Activated CD4-positive, alpha-beta T cell treated with anti-CD3 and anti-CD28 coated beads, Interleukin-2, amount 50 U/mL, for 48 hours (primary cell): ENCODE results near the gene ECI1.

Source experiments
- DNase-seq, 2 experiments: peaks; one replicate each; pipeline ENCODE4 v3.0.0-alpha.2; 2020

ECI1 gene

DNA sequence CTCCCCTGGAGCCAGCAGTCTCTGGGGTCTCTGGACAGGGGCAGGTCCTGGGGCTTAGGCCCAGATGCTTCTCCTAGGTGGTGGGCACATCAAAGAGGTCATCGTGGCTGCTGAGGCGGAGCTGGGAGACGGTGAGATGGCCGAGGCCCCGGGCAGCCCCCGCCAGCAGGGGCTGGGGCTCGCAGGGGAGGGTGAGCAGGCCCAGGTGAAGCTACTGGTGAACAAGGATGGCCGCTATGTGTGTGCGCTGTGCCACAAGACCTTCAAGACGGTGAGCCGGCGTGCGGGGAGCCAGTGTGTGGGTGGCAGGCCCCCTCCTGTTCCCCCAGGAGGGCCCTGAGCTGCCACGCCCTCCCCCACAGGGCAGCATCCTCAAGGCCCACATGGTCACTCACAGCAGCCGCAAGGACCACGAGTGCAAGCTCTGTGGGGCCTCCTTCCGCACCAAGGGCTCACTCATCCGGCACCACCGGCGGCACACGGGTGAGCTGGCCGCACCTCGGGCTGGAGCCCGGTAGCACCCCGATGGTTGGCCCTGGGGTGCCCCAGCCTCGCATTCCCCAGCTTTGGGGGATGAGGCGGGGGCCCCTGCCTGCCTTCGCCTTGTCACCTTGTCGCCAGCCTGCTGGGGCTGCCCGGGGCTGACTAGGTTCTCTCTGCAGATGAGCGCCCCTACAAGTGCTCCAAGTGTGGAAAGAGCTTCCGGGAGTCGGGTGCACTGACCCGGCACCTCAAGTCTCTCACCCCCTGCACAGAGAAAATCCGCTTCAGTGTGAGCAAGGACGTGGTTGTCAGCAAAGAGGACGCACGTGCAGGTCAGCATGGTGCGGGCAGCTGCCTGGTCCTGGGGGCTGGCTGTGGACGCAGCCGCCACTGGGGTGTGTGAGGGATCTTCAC lies 19.0 kb downstream of the ECI1 start:
- DNase-seq = no peak

DNA sequence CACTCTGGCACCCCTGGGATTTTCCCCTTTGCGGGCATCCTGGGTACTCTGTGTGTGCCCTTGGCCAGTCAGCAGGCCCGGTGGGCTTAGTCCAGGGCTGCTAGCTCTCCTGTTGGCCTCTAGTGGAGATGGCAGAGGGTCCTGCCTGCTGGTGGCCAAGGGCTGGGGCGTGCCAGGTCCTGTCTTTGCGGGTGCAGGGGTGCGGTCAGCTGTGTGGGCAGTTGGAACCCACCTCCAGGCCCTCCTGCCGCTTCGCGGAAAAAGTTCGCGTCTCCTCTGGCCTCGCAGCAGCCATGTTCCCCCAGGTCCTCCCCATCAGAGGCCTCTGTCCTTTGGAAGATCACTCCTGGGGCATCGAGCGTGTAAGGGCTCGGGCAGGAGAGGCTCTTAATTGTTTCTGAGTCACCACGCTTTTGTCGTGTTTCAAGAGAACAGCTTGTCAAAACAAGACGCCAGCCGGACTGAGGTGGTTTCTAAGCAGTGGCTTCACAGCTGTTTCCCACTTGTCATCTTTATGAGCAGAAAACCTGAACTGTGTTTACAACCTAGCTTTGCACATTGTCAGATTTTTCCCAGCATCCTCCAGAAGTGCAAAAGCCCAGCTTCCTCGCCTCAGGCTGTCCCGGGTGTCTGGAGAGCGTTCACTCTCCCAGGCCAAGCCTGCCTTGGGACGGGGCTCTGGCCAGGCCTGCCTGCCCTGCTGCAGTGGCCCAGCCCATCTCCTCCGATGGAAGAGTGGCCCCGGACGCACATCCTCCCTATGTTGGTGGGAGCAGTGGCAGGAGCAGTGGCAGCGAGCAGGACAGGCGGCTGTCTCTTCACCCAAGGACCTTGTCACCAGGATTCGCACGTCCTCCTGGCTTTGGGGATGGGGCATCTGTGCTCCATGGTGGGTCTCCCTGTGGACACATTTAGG lies 20.1 kb downstream of the ECI1 start:
- DNase-seq = no peak

DNA sequence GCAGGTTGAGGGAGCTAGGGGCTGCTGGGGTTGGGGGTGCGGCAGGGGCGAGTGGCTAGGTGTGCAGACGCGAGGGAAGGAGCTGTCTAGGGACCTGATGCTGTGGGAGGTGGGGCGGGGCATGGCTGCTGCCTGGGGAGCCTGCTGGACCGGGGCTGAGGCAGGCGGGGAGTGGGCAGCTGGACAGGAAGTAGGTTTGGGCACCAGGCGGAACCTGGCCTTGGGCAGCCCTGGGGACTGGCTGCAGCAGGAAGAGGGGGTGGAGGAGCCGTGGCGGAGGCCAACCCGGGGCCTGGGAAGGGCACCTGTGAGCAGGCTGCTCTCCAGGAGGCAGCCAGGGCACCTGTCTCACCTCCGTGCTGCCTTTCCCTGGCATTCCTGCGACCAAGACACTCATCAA lies 21.0 kb downstream of the ECI1 start:
- DNase-seq = no peak

DNA sequence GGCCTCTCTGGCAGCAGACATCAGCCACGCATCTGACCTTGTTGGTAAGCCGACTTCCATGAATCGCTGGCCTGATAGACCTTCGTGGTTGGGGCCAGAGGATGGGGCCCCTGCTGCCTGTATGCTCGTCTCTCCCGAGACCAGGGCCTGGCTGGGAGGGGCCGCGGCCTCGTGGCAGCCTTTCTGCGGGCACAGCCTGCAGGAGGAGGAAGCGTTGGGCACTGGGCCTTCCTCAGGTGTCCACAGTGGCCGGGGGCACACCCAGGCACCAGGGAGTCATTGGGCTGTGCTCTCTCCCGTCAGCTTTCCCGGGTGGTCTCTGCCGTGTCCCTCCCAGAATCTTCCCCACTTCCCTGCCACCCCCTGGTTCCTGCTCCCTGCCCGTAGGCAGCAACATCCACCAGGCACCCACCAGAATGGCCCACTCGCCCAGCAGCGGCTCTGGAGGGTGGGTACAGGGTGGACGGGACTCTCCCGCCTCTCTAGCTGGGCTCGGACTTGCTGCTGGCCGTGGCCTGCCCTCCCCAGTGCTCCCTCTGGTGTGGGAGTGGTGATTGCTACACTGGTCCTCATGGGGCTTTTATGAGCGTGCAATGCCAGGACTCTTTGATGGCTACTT lies 21.6 kb downstream of the ECI1 start:
- no peak for DNase-seq

DNA sequence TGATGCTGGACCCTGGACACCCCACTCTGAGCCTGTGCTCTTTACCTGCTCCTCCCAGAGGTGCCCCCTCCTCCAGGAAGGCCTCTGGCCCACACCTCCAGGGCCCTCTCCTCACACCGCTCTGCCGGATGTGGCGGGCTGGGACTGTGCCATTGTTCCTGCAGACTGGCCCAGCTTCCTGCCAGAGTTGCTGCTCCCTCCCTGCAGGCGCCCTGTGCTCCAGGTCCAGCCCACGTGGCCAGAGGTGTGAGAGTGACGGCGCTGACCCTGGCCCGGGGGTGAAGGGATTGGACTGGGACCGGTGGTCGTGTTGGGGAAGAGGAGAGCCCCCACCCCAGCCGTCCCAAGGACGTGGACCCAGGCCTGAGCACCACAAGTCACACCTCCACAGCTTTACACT lies 22.3 kb downstream of the ECI1 start:
- DNase-seq = no peak

DNA sequence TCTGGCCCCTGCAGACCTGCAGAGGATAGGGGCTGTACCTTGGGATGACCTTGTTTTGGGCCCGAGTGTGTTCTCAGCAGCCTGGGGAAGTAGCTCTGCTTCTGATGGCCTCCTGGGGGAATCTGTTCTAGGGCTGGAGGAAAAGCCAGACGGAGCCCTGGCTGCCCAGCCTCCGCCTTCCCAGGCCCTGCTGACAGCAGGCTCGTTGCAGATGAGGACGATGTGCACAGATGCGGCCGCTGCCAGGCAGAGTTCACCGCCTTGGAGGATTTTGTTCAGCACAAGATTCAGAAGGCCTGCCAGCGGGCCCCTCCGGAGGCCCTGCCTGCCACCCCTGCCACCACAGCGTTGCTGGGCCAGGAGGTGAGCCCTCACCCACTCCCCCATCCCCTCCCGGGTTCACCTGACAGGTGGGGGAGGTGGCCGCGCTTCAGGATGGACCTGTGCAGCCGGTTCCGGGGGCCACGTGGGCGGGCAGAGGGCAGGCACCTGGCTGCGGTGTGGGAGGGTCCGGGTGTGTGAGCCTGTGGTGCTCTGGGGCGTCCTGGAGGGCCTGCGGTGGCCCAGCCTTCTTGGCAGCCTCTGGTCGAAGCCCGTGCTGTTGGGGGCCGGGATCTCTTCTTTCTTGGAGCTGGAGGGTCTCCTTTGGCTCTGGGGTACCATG lies 23.1 kb downstream of the ECI1 start:
- DNase-seq = no peak

DNA sequence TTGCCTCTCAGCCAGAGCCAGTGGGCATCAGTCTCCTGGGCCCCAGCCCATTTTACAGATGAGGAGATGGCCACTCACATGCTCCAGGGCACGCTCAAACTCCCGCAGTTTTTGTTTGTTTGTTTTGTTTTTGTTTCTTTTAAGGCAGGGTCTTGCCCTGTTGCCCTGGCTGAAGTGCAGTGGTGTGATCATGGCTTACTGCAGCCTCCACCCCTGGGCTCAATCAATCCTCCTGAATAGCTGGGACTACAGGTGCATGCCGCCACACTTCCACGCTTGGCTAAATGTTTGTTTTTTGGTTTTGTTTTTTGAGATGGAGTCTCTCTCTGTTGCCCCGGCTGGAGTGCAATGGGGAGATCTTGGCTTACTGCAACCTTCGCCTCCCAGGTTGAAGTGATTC lies 24.5 kb downstream of the ECI1 start:
- DNase-seq = no peak

DNA sequence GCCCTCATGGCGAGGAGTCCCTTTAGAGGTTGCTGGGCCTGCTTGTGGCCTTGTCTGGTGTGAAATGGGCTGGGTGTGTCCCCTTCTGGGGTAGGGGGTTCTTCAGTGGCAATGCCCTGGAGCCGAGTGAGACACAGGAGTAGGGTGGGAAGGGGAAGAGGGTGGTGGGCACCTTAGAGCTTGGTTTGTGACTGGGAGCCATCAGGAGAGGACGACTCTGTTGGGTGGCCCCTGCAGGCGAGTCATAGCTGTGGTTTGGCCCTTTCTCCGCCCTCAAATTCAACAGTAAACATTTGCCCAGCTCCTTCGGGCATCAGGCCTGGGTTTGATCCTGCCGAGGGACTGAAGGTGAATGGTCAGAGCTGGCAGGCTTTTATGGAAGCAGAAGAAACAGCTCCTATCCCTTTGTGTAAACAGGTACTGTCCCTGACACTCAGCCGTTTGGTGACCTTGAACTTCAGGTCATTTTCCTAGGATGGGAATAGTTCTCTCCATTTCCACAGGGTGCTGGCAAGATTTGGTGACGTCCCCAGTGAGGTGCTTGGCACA lies 25.1 kb downstream of the ECI1 start:
- no peak for DNase-seq

DNA sequence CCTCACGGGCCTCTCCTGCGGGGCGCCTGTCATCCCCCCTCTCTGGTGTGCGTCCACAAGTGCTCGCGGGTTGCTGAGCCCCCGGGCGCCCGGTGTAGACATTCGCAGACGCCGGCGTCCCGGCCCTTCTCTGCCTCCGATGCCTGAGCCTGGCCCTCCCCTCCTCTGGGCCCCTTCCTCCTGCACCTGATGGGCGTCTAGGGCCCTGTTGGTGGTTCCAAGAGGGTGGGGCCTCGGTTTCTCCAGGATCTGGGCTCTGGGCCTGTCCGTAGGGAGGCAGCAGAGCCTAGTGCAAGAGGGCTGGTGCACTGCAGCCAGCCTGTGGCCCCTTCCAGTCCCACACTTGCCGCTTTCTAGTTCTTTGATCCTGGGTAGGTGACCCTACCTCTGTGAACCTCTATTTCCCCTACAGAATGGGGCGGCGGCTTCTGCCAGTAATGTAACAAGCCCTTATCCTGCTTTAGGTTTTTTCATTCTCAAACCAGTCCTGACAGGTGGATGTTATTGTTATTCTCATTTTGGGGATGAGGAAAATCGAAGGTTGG lies 27.4 kb downstream of the ECI1 start:
- peak in 1 of 2 experiments; percentile 47 for DNase-seq

DNA sequence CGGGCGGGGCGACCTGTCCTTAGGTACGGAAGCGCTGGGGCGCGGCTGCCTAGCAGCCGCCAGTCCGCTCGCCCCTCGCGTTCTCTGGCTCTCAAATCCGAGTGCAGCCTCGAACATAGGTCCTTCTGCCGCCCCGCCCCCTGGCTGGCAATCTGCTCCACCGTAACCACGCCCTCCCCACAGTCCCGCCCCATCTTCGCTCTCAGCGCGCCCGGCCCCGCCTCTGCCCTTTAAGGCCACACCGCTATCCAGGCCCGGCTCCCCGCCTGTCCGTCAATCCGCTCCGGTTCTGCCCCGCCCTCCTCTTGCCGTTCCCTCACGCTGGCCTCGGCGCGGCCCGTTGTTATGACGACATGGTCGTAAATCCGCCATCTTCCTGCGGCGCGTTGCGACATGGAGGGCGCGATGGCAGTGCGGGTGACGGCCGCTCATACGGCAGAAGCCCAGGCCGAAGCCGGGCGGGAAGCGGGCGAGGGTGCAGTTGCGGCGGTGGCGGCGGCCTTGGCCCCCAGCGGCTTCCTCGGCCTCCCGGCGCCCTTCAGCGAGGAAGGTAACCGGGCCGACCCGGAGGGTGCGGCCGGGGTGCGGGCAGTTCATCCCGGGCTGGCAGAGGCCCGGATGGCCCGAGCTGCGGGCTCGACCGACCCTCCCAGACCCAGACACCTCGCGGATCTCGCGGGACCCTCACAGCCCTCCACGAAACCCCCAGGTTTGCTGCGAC lies 28.0 kb downstream of the ECI1 start, which contains the start of gene E4F1:
Gene E4F1 (plus strand): TSS at position 371 of the 721 bp plus-strand sequence. CDS start 23 bp downstream, at position 394.
- peak; percentile 100 for DNase-seq

DNA sequence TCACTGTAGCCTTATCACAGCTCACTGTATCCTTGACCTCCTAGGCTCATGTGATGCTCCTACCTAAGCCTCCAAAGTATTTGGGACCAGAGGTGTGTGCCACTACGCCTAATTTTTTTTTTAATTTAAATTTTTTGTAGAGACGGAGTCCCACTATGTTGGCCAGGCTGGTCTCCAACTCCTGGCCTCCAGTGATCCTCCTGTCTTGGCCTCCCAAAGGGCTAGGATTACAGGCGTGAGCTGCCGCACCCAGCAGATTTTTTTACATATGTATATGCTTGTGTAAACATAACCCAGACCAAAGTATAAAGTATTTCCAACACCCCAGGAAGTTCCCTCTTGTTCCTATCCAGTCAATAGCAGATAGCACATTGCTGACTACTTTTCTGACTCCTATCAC lies 35.1 kb downstream of the ECI1 start:
- DNase-seq = no peak

DNA sequence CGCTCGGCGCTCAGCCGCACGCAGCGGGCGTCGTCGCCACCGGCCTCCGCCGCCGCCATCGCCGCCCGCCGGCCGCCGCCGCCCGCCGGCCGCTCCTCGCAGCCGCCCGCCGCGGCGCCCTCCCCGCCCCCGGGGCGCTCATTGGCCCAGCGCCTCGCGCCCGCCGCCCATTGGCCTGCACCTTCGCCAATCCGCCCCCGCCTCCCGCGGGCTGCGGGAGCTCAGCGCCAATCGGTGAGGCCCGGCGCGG lies 36.7 kb downstream of the ECI1 start, which contains the start of gene PGP:
Gene PGP (minus strand): TSS at position 122 of the 250 bp plus-strand sequence. CDS start 63 bp downstream, at position 59.
- DNase-seq = no peak

DNA sequence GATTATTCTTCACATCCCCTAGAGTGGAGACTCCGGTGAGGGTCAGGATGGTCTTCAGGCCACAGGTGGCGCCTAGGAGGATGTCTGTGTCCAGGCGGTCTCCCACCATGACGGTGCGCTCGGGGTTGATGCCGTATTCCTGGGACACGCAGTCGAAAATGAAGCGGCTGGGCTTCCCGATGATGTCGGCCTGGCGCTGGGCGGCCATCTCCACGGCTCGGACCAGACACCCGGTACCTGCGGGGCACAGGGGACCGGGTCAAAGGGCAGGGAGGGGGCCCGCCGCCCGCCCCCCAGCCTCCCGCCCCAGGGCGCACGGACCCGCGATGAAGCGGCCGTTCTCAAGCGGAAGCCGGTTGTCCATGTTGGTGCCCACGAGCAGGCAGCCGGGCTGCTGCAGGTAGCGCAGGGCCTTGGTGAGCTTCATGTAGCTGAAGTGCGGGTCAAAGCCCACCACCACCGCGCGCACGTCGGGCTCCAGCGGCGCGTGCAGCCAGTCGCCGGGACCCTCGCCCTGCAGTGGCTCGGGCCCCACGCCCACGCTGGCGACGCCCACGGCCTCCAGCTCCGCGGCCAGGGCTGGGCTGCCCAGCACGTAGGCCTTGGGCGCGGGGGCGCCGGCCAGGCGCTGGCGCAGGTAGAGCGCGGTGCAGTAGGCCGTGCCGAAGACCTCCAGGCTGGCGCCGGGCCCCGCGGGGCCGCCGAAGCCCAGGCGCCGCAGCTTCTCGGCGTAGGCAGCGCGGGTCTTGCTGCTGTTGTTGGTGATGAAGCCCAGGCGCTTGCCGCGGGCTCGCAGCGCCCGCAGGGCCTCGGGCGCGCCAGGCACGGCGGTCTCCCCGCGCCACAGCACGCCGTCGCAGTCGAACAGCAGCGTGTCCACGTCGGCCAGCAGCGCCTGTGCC lies 37.3 kb downstream of the ECI1 start:
- DNase-seq = no peak

DNA sequence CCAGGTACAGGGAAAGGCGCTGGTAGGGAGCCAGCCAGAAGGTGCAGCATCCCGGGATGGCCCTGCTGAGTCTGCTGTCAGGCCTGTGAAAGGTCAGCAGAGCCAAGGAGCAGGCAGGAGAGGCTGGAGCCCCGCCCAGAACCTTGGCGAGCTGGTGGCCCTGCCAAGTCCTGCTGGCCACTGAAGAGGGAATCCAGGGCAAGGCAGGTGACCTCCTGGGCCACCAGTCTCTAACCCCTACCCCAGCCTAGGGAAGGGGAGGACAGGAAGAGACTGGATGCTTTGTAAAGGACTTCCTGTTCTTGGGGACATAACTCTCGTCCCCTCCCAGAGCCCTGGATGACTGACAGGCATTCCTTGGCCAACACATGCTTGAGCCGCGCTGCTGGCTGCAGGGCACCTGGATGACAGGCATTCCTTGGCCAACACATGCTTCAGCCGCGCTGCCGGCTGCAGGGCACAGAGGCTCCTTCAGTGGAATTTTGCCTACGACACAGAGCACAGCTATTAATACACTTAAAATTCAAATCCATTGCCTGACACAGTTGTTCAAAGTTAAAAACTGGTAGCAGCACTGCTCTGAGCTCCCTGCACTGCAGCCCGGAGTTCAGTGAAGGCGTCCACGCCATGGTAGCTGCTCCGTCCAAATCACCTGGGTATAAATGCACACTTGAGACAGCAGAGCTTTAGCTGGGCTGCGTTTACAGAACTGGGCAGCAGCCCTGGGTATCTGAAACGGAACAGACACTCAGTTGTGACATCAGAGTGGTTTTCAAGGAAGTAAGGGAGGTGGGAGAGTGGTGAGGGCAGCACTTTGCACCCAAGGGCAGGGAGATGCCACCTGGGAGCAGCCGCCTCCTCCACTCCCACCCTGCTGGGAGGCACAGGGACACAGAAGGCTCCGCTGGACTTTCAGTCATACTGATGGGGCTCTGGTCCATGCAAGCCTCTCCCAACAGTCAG lies 38.7 kb downstream of the ECI1 start:
- DNase-seq = no peak

DNA sequence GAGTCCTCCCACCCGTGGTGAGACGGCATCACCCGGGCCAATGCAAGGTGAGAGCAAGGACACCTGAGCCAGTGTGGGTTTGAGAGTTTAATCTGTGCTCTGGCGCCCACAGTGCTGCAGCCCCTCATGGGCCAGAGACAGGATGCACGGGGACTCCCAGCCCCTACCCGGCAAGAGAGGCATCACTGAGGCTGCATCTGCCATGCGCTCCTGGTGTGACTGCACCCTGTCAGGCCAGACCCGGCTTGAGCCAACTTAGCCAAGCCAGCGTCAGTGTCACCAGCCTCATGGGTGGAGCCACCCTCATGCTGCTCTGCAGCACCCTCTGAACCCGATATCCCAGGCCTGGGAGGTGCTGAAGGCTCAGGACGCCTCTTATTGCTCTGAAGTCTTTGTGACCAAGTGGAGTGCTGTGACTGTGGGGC lies 39.5 kb downstream of the ECI1 start:
- DNase-seq = no peak

DNA sequence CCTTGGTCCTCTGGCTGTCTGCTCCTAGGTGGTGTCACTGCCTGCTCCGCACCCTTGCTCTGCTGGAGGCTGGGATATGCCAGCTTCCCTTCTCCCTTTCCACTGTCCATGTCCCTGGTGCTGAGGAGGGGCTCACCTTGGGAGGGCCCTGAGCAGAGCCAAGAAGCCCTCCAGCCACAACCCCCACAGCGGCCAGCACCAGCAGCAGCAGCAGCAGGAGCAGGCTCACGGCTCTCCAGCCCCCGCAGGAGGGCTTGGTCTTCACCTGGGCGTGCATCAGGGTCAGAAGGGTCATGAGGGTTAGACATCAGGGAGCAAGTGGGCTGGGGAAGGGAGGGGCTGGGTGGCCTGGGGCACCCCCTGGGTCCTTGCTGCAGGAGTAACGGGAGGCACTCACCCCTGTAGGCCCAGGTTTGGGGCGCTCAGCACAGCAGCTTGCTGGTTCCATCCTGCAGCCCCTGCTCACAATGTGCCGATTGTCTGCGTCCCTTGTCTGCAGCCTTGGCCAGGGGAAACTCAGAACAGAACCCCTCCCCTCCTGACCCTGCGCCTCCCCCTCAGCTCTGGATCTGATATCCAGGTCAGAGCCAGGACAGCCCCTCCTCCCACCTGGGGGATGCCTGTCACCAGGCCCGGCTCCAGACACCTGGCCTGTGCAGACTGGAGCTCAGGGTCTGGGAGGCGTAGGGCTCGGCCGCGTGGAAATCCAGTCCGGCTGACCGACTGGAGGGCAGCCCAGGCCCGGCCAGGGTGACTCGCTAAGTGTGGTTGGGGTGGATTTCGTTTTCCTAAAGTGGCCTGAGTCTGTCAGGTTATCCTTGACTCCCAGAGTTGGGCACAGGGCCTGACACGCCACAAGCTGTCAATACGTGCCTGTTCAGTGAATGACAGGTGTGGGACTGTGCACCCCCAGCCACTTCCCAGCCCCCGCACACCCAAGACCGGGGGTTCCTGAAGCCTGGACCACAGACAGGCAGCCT lies 40.7 kb downstream of the ECI1 start, which contains the start of gene BRICD5:
Gene BRICD5 (minus strand): TSS at position 478 of the 980 bp plus-strand sequence. CDS start 30 bp downstream, at position 448.
- no peak for DNase-seq

DNA sequence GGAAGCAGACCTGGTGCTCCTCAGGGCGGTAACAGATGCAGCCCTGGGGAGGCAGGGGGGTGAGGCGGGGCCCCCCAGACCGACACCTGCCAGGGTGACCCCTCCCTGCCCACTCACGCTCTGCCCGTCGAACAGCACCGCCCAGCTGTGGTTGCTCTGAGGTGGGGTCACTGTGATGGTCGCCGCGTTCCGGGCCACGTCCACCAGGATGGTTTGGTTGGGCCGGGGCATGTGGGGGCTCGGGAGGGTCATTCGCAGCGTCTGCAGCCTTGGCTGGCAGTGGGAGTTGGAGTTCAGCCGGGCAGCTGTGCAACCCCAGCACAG lies 41.4 kb downstream of the ECI1 start:
- DNase-seq = no peak
